ENCODE results near the gene MMEL1.
"Not testable (repeated sequence)": the region's sequence is repeated elsewhere in the genome, so short reads cannot be mapped to it uniquely, and the experiment has no call there.

The MMEL1 gene

DNA sequence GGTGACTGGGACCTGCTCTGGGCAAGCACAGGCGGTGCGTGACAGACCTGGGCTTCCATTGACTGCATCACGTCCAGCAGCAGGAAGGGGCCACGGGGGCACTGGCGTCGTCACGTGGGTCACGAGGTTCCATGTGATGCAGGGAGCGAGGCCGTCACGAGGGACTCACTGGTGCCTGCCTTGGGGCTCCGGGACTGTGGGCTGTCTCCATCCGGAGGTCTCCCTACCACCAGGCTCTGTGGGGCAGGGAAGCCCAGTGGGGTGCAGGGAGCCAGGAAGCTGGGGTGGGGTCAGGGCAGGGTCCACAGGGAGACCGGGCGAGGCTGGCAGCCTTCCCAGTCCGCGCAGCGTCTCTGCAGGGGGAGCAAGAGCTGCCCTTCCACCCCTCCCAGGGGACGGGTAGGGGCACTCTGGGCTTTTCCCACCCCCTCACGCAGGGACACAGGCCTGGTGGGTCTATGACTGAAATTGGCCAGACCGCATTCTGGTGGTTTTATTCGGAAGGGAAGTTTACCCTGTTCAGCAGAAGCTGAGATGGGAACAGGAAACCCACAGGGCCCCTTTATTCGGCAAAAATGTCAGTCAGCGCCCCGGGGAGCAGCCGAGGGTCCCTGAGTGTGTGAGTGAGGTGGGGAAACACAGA lies 77.1 kb downstream of the MMEL1 start:
- DNase-seq, result peak; percentile 63

GRCh38 chr1:2554621-2555387 lies 78.0 kb downstream of the MMEL1 start:
- DNase-seq, result peak; percentile 65

DNA sequence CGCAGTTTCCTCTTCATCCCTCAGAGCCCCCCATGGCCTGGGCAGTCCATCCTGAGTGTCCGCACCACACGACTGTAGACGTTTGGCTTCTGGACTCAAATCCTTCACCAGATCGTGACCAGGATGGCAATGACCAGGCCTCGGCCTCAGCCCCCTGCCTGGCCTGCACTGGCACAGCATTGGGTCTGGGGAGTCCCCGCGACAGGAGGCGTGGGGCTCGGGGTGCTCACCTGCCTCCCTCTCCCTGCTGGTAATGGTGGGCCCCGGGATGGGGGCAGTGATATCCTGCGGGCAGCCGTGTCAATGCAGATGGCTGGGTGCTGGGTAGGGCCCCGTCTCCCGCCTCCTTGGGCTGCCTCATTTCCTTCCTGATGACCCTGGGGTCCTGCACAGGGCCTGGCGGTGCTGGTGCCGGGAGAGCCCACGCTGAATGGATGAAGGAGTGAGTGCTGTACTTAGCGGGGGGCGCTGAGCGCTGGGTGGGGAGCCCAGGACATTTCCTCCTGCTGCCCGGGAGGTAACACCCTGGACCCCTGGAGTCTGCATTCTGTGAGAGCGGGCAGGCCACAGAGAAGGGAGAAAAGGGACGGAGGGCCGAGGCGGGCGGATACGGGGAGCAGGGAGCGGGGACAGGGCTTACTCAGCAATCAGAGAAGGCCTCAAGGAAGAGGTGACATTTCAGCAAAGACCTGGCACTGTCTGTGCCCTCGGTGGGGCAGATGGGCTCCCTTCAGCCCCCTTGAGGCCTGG lies 78.8 kb downstream of the MMEL1 start:
- DNase-seq, result no peak

DNA sequence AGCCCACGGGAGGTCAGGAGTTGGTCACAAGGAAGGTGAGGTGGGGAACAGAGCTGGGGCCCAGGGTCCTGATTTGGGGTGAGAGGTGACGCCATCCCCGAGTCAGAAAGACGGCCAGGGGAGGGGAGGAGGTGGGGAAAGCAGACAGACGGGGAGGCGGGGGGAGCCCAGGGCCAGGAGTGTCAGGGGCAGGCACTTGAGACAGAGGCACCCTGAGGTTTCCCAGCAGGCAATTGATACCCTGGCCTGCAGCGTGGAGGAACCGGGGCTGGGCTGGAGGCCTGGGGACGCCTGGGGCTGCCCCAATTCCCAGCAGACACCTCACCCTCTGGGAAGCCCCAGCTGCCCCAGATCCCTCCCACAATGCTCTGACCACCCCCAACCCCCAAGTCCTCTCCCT lies 79.7 kb downstream of the MMEL1 start:
- not testable (repeated sequence) for DNase-seq

GRCh38 chr1:2552189-2552588 lies 80.6 kb downstream of the MMEL1 start:
- no peak for DNase-seq

DNA sequence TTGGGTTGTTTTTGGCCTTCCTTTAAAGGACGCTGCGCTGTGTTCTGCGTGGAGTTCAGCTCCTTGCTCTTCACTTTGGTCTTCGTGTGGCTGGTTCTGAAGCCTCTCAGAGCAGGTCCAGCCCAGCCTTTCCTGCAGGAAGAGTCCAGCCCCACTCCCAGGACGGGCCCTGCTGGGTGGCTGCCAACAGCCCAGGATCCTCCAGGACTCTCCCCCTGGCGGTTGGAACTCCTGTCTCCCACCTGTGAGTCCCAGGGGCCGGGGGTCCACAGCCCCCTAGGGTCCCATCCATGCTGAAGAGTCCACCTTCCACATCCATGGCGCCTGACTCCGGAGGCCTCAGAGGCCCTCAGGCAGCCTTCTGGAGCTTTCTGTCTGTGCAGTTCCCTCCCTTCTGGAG lies 81.3 kb downstream of the MMEL1 start:
- not testable (repeated sequence) for DNase-seq

DNA sequence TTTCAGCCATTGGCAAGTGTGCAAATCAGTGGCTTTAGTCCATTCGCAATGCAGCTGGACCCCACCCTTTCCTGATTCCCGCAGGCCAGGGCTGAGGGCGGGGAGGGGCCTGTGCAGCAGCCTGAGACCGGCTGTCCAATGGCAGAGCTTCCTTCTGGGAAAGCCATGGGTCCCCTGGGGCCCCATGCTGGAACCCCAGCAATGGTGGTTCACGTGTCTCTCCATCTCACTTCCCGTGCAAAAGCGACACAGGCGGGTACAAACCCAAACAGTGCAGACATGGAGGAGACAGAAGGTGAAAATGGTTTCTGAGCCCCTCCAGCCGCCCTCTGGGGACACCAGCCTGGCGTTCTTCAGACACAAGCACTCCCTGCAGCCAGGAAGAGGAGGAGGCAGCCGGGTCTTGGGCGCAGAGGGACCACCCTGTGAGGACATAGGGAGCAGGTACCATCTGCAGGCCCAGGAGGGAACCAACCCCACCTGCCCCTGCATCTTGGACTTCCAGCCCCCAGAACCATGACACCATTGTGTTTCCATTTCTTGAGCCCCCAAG lies 82.4 kb downstream of the MMEL1 start:
- not testable (repeated sequence) for DNase-seq

GRCh38 chr1:2549367-2550029 lies 83.3 kb downstream of the MMEL1 start:
- DNase-seq, result not testable (repeated sequence)

DNA sequence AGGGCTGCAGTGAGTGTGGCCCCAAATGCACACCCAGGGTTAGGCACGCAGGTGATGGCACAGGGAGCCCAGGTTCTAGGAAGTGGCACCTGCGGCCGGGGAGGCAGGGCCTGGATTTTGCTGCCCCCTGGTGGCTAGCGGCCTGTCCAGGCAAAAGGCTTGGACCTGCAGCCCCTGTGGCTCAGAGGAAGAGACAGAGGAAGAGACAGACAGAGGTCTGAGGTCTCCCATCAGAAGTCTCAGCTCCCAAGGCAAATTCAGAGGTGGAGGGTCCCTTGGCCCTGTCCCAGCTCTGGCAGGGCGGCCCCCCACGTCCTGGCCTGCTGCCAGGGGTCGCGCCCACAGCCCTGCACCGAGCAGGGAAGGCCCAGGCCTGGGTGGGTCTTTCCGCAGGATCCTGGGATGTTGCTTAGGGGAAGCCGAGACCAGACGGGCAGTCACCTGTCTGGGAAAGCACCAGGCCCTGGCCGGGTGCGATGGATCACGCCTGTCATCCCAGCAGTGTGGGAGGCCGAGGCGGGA lies 84.7 kb downstream of the MMEL1 start:
- DNase-seq, result peak; percentile 85

GRCh38 chr1:2547210-2548067 lies 85.4 kb downstream of the MMEL1 start:
- no peak for DNase-seq

DNA sequence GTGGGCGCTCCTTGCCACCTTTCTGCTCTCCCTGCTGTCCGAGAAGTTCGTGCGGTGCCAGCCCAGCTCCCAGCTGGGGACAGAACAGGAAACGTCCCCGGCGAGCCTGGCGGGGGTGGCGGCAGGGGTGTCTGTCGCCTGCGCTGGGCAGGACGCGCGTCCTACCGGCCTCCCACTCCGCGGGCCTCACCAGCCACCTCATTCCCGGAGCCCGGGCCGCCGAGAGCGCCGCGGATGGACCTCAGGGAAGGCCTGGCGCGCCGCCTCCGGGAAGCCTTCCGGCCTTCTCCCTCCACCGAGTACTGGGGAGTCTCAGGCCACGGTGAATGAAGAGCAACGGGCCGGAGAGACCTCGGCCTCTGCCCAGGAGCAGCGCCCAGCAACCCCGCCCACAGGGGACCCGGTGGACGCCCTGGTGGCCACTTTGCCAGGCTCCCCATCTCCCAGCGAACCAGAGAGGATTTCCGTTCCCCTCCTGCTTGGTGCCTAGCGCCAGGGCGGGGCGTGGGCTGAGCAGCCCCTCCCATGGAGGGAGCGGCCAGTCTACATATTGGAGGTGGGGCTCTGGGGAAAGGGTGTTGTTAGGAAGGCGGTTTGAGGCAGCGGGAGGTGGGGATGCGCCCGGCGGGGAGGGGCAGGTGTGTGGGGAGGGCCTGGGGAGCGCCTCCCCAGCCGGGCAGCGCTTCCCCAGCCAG lies 86.2 kb downstream of the MMEL1 start:
- DNase-seq, result peak; percentile 79

GRCh38 chr1:2545754-2546514 lies 86.9 kb downstream of the MMEL1 start:
- peak; percentile 87 for DNase-seq

DNA sequence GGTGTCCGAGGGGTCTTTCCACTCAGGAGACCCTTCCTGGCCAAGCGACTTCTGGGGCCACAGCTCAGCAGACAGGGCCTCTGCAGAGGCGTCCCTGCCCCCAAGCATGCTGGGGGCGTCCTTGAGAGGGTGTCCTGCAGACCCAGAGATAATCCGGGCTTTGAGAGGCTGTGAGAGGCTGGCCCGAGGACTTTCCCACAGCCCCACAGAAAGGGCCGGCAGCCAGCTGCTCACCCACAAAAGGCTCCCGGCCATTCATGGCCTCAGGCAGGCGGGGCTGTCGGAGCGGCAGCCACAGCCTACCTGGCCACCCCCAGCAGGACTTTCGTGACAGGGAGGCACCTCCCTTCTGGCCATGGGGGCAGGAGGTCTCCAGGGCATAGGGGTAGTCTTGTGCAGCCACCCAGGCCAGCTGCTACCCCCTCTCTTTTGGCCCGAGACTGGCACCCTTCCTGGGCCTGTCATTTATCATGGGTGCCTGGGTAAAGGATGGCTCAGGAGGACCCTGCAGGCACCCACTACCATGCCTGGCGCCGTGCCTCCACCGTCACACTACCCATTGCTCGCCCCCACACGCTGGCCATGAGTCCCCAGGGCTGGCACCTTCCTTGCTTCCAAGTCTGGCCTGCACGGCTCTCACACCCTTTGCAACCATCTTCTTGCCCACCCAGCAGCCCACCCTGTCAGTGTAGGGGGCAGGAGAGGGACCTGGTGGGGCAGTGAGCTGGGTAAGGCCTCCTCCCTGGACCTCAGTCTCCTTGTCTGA lies 87.8 kb downstream of the MMEL1 start:
- no peak for DNase-seq

- DNase-seq, result no peak
Observed at GRCh38 chr1:2544093-2544874, 88.5 kb downstream of the MMEL1 start.

GRCh38 chr1:2543543-2544092 lies 89.2 kb downstream of the MMEL1 start:
- DNase-seq, result peak; percentile 63

DNA sequence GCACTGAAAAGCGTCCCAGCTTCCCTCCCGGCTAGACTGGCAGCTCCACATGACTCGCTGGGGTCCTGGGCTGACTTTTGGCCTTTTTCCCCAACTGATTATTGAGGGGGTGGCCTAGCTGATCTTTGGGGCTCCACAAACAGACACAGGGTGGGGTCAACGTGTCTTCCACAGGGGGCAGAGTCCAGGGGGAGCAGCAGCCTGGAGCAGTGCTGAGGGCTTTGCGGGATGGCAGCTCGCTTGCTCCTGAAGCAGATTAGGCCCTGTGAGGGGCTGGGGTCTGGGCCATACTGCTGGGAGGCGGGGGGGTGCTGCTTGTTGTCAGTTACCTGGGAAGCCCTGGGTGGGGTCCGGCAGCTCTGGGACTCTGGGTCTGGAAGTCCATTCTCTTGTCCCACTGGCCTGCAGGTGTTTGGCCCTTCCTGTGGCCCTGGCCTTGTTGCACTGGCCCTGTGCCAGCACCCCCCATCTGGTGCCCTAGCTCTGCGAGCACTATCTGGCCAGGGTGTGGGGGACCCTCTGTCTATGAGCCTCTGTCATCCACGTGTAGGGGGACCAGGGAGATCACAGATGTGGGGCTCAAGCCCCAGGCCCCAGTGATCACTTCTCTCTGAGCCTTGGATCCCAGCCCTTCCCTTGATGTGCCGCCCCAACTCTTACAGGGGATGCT lies 90.4 kb downstream of the MMEL1 start:
- DNase-seq, result no peak

GRCh38 chr1:2541619-2542245 lies 91.1 kb downstream of the MMEL1 start:
- DNase-seq, result no peak

Measured in activated T-cell treated with anti-CD3 and anti-CD28 coated beads, Interleukin-2, amount 50 U/mL, for 1 hour (primary cell).